K562 treated with DMSO at 1 percent for 12 hours (cell line): ENCODE measurements around the gene PIGM. TPM values are rescaled to one million over a fixed set of nuclear protein-coding genes. Genes with fewer than 3 reads are reported as not detected.

ENCODE experiments used
- total RNA-seq: library from RNA; unstranded; fragments of 300-600 nt; gene quantifications from 2 replicates; pipeline ENCODE4 v1.2.3, GENCODE V29; 2022; ENCODE audit not compliant: insufficient read depth

PIGM gene
- total RNA-seq, result 1.6 and 3.5 TPM in 2 replicates

DNA sequence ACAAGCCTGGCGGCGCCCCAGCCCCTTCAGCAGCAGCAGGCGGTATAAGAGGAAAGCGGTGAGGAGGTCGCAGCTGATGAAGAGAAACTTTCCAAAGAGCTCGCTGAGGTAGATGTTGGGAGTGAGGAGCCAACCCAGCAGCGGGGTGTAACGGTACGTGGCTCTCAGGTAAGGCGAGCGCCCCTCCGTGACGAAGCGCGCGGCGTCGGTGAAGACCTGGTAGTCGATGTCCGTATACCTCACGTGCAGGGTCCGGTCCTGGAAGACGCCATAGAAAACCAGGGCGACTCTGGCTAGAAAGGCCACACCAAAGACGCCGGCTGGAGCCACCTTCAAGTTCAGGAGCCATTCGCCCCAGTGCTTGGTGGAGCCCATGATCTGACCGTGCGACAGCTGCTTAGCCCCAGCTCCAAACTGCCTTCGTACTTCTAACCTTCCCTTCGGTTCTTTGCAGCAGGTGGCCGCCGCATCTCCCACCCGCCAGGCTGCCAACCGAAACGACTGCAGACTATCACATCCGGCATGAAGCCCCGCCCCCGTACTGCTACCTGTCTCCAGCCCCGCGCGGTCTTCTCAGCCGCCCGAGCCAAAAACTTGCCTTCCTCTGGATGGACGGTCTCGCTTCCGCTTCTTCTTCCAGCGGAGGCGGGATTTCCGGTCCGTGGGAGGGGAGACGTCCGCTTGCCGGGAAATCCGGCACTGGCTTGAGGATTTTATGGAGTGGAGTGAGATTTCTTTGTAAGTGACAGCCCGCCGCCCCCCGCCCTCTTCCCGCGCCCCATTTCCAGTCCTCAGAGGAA, at the start of gene PIGM:
Gene PIGM (minus strand): TSS at position 626 of the 800 bp plus-strand sequence. CDS start 251 bp downstream, at position 375.

DNA sequence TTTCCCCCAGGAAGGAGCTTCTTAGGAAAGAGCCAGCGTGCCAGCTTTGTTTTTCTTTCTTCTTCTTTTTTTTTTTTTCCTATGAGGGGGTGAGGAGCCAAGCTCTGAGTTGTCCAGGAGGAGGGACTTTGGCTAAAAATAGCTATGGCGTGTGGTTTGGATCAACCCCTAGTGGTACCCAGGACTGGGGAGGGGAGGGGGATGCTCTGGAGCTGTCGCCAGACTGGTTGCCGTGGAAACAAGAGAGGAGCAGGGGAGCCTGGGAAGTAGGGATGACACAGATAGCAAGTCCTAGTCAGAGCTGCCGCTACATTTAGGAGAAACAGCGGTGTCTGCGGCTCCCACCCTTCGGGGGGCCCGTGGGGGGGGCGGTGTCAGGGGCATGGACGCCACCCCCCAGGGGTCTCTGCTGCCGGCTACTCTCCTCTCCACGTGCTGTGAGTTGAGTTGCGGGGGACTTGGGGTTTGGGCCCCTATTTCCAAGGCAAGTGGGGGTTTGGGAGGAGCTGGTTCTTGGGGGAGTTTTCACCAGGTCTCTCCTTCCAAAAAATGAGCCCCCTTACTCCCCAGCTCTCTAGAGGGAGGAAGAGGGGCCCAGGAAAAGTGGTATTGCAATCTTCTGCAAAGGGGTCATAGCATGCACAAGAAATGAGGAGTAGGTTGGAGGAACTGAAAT, 49.6 kb upstream of the PIGM start, which contains the start of gene KCNJ9:
Gene KCNJ9 (plus strand): TSS at position 278 of the 676 bp plus-strand sequence. CDS start 2,493 bp downstream, outside the sequence.

GRCh38 chr1:160069460-160070231, 37.9 kb upstream of the PIGM start, which contains the start of gene KCNJ10:
KCNJ10 (minus strand) TSS chr1:160070160; CDS start chr1:160042532, 27,628 bp downstream.

Other genes starting within 250 kb of the PIGM start
- not detected in 2 replicates for gene FCRL6, start 229.6 kb downstream of the PIGM start, total RNA-seq
- not detected in 2 replicates for gene SLAMF8, start 205.1 kb downstream of the PIGM start, total RNA-seq
- not detected in 2 replicates for gene VSIG8, start 169.3 kb downstream of the PIGM start, total RNA-seq
- gene CFAP45, start 131.8 kb downstream of the PIGM start, total RNA-seq, result 0.77 TPM in 1 of 2 replicates, not detected in the other
- gene TAGLN2, start 106.5 kb downstream of the PIGM start, total RNA-seq, result 369 and 386 TPM in 2 replicates
- gene IGSF9, start 86.4 kb downstream of the PIGM start, total RNA-seq, result not detected in 2 replicates
- not detected in 2 replicates for gene SLAMF9, start 77.8 kb downstream of the PIGM start, total RNA-seq
- gene KCNJ10, start 38.2 kb upstream of the PIGM start, total RNA-seq, result not detected in 2 replicates
- not detected in 2 replicates for gene KCNJ9, start 49.5 kb upstream of the PIGM start, total RNA-seq
- gene IGSF8, start 66.6 kb upstream of the PIGM start, total RNA-seq, result 20.7 and 21.0 TPM in 2 replicates
- gene ATP1A2, start 83.8 kb upstream of the PIGM start, total RNA-seq, result not detected in 2 replicates
- not detected in 2 replicates for gene ATP1A4, start 119.6 kb upstream of the PIGM start, total RNA-seq
- gene CASQ1, start 158.6 kb upstream of the PIGM start, total RNA-seq, result 0.46 and 0.50 TPM in 2 replicates
- gene PEA15, start 173.4 kb upstream of the PIGM start, total RNA-seq, result 38.5 and 63.8 TPM in 2 replicates
- 43.0 and 102 TPM in 2 replicates for gene DCAF8, start 230.6 kb upstream of the PIGM start, total RNA-seq